Activated naive CD4-positive, alpha-beta T cell treated with anti-CD3 and anti-CD28 coated beads for 36 hours (primary cell): ENCODE data around the gene RCN2. TPM values are rescaled to one million over a fixed set of nuclear protein-coding genes. Genes with fewer than 3 reads are reported as not detected.
"Not testable (repeated sequence)": the region's sequence is repeated elsewhere in the genome, so short reads cannot be mapped to it uniquely, and the experiment has no call there.

ENCODE experiments used
- CTCF ChIA-PET: fragments of 350-600 bp; sonication (Branson Sonifier 250); formaldehyde crosslinking; loops from one replicate; lab custom pipeline; 2021; ENCODE audit warnings: antibody characterized with exemption; lab: Charles Lee
- DNase-seq: peaks from one replicate; pipeline ENCODE4 v3.0.0-alpha.2; 2020
- H3K27ac Mint-ChIP-seq: one replicate; pipeline ENCODE4 v1.8.0; 2021; ENCODE audit warnings: mild to moderate bottlenecking, mixed read lengths
- H3K27me3 Mint-ChIP-seq: one replicate; pipeline ENCODE4 v1.8.0; 2021; ENCODE audit warnings: low read depth, mixed read lengths
- H3K36me3 Mint-ChIP-seq: one replicate; pipeline ENCODE4 v1.8.0; 2021; ENCODE audit warnings: low read depth, mixed read lengths
- H3K4me1 Mint-ChIP-seq: one replicate; pipeline ENCODE4 v1.8.0; 2021; ENCODE audit warnings: low read depth, mixed read lengths
- H3K4me3 Mint-ChIP-seq: one replicate; pipeline ENCODE4 v1.8.0; 2021; ENCODE audit warnings: mild to moderate bottlenecking, moderate library complexity, mixed read lengths
- H3K9me3 Mint-ChIP-seq: one replicate; pipeline ENCODE4 v1.8.0; 2021; ENCODE audit warnings: mixed read lengths
- intact Hi-C: fragments of 100-400 bp; cut with micrococcal nuclease; formaldehyde crosslinking; loops from one replicate; pipeline ENCODE4 v1.15.1; 2023
- total RNA-seq, 2 experiments: library from RNA; stranded (reverse); gene quantifications; one replicate each; pipeline ENCODE4 v1.2.3, GENCODE V29; 2021

Gene RCN2, protein sequence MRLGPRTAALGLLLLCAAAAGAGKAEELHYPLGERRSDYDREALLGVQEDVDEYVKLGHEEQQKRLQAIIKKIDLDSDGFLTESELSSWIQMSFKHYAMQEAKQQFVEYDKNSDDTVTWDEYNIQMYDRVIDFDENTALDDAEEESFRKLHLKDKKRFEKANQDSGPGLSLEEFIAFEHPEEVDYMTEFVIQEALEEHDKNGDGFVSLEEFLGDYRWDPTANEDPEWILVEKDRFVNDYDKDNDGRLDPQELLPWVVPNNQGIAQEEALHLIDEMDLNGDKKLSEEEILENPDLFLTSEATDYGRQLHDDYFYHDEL
- 10 to 100 TPM; 23.7 to 25.2 TPM for total RNA-seq

DNA sequence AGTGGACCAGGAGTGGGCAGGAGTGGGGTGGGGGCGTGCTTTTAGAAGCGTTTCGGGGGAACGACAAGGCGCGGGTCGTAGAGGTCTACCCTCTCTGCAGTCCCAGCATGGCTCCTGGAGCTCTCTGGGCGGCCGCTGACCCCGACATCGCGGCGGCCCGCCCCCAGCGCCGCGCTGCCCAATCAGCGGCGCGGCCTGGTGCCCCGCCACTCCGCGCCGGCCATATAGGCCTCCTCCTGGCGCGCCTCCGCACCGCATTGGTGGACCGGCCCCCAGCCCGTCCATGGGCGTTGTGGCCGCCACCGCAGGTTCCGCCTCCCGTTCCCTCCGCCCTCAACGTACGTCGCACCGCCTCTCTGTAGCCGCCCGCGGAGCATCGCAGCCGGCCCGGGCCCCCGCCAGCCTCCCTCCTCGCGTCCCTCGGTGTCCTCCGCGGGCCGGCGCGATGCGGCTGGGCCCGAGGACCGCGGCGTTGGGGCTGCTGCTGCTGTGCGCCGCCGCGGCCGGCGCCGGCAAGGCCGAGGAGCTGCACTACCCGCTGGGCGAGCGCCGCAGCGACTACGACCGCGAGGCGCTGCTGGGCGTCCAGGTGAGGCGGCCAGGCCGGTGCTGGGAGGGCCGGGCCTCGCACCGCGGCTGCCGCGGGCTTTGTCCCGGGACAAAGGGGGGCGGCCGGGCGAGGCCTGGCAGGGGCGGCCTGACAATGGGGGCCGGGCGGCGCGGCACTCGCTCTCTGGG, at the start of gene RCN2:
RCN2 (plus strand) TSS at position 353 of the 738 bp plus-strand sequence; CDS start at position 446, 93 bp downstream.
- CTCF ChIA-PET = interaction anchor here (1.3 kb wide), 1 partner anchor 26 kb away, joined by 3 read pairs; the partner anchor contains the start of gene SCAPER
- Mint-ChIP-seq H3K27ac (peak within 1 kb of the TSS; percentile 78), H3K27me3 (no peaks in the 10 kb centered on the region), H3K4me1 (peaks cover 26% of the 10 kb centered on the region), H3K36me3 (peaks cover 19% of the 10 kb centered on the region), H3K9me3 (no peaks in the 10 kb centered on the region), H3K4me3 (peak within 1 kb of the TSS; percentile 90)
- DNase-seq = peak; percentile 95
- intact Hi-C loops = loop anchor here (1.0 to 5.0 kb wide), 3 partner anchors 26 to 91 kb away; partner anchors contain the start of genes PSTPIP1 and SCAPER

DNA sequence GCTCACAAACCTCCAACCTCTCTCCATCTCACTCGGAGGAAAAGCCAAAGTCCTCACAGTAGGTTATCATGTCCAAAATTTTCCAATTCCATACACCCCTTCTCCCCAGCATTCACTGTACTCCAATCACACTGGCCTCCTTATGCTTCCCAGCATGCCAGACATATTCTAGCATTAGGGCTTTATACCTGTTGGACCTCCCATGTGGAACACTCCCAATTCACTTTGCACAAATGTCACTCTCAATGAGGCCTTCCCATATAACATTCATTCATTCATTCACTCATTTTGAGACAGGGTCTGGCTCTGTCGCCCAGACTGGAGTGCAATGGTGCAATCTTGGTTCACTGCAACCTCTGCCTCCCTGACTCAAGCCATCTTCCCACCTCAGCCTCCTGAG, 46.3 kb upstream of the RCN2 start:
- Mint-ChIP-seq H3K4me1 (peaks cover 21% of the 10 kb centered on the region), H3K27ac (no peak overlapping the region), H3K4me3 (no peak overlapping the region), H3K9me3 (peaks cover 2% of the 10 kb centered on the region), H3K36me3 (peaks cover 21% of the 10 kb centered on the region), H3K27me3 (no peaks in the 10 kb centered on the region)
- intact Hi-C loops = no loop called here
- CTCF ChIA-PET = no interaction called here
- no peak for DNase-seq

DNA sequence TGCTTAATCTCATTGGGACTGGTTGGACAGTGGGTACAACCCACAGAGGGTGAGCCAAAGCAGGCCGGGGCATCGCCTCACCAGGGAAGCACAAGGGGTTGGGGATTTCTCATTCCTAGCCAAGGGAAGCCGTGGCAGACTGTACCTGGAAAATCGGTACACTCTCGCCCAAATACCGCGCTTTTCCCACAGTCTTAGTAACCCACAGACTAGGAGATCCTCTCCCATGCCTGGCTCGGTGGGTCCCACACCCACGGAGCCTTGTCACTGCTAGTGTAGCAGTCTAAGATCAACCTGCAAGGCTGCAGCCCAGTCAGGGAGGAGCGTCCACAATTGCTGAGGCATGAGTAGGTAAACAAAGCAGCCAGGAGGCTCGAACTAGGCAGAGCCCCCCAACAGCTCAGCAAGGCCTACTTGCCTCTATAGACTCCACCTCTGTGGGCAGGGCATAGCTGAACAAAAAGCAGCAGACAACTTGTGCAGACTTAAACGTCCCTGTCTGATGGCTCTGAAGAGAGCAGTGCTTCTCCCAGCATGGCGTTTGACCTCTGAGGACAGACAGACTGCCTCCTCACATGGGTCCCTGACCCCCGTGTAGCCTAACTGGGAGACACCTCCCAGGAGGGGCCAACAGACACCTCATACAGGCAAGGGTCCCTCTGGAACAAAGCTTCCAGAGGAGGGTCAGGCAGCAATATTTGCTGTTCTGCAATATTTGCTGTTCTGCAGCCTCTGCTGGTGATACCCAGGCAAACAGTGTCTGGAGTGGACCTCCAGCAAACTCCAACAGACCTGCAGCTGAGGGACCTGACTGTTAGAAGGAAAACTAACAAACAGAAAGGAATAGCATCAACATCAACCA, 44.0 kb upstream of the RCN2 start:
- H3K9me3 Mint-ChIP-seq, H3K4me3 Mint-ChIP-seq, H3K27ac Mint-ChIP-seq, H3K27me3 Mint-ChIP-seq, intact Hi-C loops, DNase-seq, CTCF ChIA-PET: not testable (repeated sequence)
- Mint-ChIP-seq H3K4me1 (peaks cover 29% of the 10 kb centered on the region), H3K36me3 (peaks cover 25% of the 10 kb centered on the region)

DNA sequence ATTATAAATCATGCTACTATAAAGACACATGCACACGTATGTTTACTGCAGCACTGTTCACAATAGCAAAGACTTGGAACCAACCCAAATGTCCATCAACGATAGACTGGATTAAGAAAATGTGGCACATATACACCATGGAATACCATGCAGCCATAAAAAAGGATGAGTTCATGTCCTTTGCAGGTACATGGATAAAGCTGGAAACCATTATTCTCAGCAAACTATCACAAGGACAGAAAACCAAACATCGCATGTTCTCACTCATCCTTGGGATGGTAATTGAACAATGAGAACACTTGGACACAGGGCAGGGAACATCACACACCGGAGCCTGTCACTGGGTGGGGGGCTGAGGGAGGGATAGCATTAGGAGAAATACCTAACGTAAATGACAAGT, 38.7 kb upstream of the RCN2 start:
- H3K4me1 Mint-ChIP-seq = peaks cover 43% of the 10 kb centered on the region
- H3K27me3 Mint-ChIP-seq, DNase-seq, H3K27ac Mint-ChIP-seq, CTCF ChIA-PET, intact Hi-C loops, H3K4me3 Mint-ChIP-seq, H3K9me3 Mint-ChIP-seq: not testable (repeated sequence)
- peaks cover 44% of the 10 kb centered on the region for H3K36me3 Mint-ChIP-seq

DNA sequence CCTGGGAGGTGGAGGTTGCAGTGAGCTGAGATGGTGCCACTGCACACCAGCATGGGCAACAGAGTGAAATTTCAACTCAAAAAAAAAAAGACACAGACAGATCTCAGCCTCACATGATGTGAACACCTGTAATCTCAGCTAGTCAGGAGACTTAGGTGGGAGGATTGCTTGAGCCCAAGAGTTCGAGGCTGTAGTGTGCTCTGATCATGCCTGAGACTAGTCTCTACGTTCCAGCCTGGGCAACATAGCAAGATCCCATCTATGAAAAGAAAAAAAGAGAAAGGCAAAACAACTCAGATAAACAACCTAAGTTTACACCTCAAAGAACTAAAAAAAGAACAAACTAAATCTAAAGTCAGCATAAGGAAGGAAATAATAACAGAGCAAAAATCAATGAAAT, 37.4 kb upstream of the RCN2 start:
- Mint-ChIP-seq H3K9me3 (peaks cover 5% of the 10 kb centered on the region), H3K36me3 (peaks cover 46% of the 10 kb centered on the region), H3K4me1 (peaks cover 37% of the 10 kb centered on the region), H3K27ac (no peak overlapping the region), H3K27me3 (no peaks in the 10 kb centered on the region), H3K4me3 (no peak overlapping the region)
- no peak for DNase-seq
- intact Hi-C loops = no loop called here
- CTCF ChIA-PET = interaction anchor here (0.7 kb wide), 1 partner anchor 91 kb away, joined by 3 read pairs; no protein-coding TSS in a partner anchor

DNA sequence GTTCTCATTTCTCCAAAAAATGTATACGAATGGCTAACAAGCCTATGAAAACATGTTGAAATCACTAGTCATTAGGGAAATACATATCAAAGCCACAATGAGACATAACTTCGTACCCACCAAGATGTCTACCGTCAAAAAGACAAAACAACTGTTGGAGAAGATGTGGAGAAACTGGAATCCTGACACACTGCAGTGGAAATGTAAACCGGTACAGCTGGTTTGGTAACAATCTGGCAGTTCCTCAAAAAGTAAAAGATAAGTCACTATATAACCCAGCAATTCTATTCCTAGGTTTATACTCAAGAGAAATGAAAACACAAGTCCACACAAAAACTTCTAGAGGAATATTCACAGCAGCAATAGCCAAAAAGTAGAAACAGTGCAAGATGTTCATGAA, 33.4 kb upstream of the RCN2 start:
- Mint-ChIP-seq H3K4me3 (no peak overlapping the region), H3K36me3 (peaks cover 29% of the 10 kb centered on the region), H3K27ac (no peak overlapping the region), H3K4me1 (peaks cover 28% of the 10 kb centered on the region), H3K27me3 (no peaks in the 10 kb centered on the region), H3K9me3 (no peaks in the 10 kb centered on the region)
- intact Hi-C loops = no loop called here
- CTCF ChIA-PET = no interaction called here
- DNase-seq = no peak

DNA sequence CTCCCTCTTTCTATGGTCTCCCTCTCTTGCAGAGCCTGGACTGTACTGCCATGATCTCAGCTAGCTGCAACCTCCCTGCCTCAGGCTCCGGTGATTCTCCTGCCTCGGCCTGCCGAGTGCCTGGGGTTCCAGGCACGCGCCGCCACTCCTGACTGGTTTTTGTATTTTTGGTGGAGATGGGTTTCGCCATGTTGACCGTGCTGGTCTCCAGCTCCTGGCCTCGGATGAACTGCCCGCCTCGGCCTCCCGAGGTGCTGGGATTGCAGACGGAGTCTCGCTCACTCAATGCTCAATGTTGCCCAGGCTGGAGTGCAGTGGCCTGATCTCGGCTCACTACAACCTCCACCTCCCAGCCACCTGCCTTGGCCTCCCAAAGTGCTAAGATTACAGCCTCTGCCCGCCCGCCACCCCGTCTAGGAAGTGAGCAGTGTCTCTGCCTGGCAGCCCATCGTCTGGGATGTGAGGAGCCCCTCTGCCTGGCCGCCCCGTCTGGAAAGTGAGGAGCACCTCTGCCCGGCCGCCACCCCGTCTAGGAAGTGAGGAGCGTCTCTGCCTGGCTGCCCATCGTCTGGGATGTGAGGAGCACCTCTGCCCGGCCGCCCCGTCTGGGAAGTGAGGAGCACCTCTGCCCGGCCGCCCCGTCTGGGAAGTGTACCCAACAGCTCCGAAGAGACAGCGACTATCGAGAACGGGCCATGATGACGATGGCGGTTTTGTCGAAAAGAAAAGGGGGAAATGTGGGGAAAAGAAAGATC, 32.2 kb upstream of the RCN2 start:
- peaks cover 34% of the 10 kb centered on the region for H3K4me1 Mint-ChIP-seq
- intact Hi-C loops, H3K4me3 Mint-ChIP-seq, H3K9me3 Mint-ChIP-seq, CTCF ChIA-PET, DNase-seq, H3K27me3 Mint-ChIP-seq, H3K27ac Mint-ChIP-seq: not testable (repeated sequence)
- H3K36me3 Mint-ChIP-seq = peaks cover 20% of the 10 kb centered on the region

DNA sequence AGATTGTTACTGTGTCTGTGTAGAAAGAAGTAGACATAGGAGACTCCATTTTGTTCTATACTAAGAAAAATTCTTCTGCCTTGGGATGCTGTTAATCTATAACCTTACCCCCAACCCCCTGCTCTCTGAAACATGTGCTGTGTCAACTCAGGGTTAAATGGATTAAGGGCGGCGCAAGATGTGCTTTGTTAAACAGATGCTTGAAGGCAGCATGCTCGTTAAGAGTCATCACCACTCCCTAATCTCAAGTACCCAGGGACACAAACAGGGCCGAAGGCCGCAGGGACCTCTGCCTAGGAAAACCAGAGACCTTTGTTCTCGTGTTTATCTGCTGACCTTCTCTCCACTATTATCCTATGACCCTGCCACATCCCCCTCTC, 31.6 kb upstream of the RCN2 start:
- H3K27me3 Mint-ChIP-seq, H3K9me3 Mint-ChIP-seq, H3K4me3 Mint-ChIP-seq, CTCF ChIA-PET, DNase-seq, H3K27ac Mint-ChIP-seq: not testable (repeated sequence)
- Mint-ChIP-seq H3K36me3 (peaks cover 15% of the 10 kb centered on the region), H3K4me1 (peaks cover 31% of the 10 kb centered on the region)
- intact Hi-C loops = loop anchor here (5.0 to 10.0 kb wide), 3 partner anchors 122 to 525 kb away; partner anchors contain the start of genes HMG20A, PEAK1 and TSPAN3

DNA sequence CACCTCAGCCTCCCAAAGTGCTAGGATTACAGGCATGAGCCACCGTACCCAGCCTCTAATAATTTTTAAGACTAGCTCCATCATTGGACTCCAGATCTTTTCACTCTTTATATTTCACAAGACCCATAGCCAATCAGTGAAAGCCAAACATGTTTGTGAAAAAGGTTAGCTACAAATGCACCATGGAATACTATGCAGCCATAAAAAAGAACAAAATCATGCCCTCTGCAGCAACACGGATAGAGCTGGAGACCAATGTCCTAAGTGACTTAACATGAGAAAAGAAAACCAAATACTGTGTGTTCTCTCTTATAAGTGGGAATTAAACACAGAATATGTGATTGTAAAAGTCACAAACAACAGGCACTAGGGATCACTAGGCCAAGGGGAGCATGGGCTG, 29.6 kb upstream of the RCN2 start:
- peaks cover 34% of the 10 kb centered on the region for H3K4me1 Mint-ChIP-seq
- H3K9me3 Mint-ChIP-seq = no peaks in the 10 kb centered on the region
- CTCF ChIA-PET = interaction anchor here (0.7 kb wide), 1 partner anchor 763 kb away, joined by 4 read pairs; no protein-coding TSS in a partner anchor
- intact Hi-C loops = loop anchor here (2.0 to 10.0 kb wide), 4 partner anchors 120 to 591 kb away; partner anchors contain the start of genes HMG20A, PEAK1 and TSPAN3
- H3K27me3 Mint-ChIP-seq = no peaks in the 10 kb centered on the region
- no peak overlapping the region for H3K4me3 Mint-ChIP-seq
- DNase-seq = no peak
- H3K27ac Mint-ChIP-seq = no peak overlapping the region
- peaks cover 8% of the 10 kb centered on the region for H3K36me3 Mint-ChIP-seq

DNA sequence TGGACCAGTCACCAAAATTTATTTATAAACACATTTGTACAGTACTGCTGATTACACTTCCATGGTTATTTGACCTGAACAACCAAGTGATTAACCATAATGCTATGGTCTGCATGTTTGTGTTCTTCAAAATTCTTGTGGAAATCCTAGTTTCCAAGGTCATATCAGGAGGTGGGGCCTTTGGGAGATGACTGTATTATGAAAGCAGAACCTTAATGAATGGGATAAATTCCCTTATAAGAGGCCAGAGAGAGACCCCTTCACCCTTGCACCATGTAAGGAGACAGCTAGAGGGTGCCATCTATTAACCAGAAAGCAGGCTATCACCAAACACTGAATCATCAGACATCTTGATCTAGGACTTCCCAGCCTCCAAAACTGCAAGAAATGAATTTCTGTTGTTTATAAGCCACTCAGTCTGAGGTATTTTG, 28.3 kb upstream of the RCN2 start:
- DNase-seq = peak; percentile 32
- H3K27me3 Mint-ChIP-seq = no peaks in the 10 kb centered on the region
- intact Hi-C loops = loop anchor here (2.0 to 10.0 kb wide), 4 partner anchors 119 to 590 kb away; partner anchors contain the start of genes HMG20A, PEAK1 and TSPAN3
- peak overlapping the region; percentile 41 for H3K27ac Mint-ChIP-seq
- peaks cover 7% of the 10 kb centered on the region for H3K36me3 Mint-ChIP-seq
- H3K4me3 Mint-ChIP-seq = peak overlapping the region; percentile 83
- CTCF ChIA-PET = interaction anchor here (1.5 kb wide), 1 partner anchor 13 kb away, joined by 3 read pairs; no protein-coding TSS in a partner anchor
- peaks cover 34% of the 10 kb centered on the region for H3K4me1 Mint-ChIP-seq
- no peaks in the 10 kb centered on the region for H3K9me3 Mint-ChIP-seq

DNA sequence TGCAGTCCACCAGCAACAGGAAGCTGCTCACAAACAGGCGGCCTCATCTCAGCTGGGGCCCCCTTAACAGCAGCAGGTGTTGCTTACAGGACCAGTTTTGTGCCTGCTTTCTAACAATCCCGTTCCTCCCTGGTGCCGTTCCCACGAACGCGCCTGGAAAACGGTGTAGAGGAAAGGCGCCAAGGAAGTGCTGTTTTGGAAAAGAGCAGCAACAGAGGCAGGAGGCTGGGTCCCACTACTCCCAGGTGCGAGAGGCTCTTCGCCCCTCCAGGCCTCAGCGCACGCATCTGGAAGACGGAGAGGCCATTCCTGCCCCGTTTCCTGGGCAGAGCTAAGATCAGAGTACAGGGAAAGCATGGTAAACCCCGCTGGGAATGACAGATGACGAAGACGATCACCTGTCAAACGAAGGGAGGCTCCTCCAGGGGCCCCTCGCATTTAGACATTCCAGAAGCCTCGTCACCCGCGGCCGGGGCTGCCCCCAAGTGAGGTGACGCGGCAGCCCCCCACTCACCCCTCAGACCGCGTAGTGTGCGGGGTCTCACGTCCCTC, 27.0 kb upstream of the RCN2 start:
- H3K4me3 Mint-ChIP-seq = peak overlapping the region; percentile 83
- intact Hi-C loops = loop anchor here (1.0 to 10.0 kb wide), 5 partner anchors 27 to 520 kb away; partner anchors contain the start of genes HMG20A, PEAK1, RCN2 and TSPAN3
- H3K4me1 Mint-ChIP-seq = peaks cover 31% of the 10 kb centered on the region
- CTCF ChIA-PET = interaction anchor here (0.9 to 1.5 kb wide), 2 partner anchors 11 to 71 kb away, joined by 3 to 4 read pairs; no protein-coding TSS in a partner anchor
- peaks cover 2% of the 10 kb centered on the region for H3K36me3 Mint-ChIP-seq
- DNase-seq = peak; percentile 64
- H3K27ac Mint-ChIP-seq = peak overlapping the region; percentile 91
- no peaks in the 10 kb centered on the region for H3K27me3 Mint-ChIP-seq
- H3K9me3 Mint-ChIP-seq = no peaks in the 10 kb centered on the region
